GM18870 (cell line): ENCODE results near the gene KIF26A.

Experiments
- ATAC-seq: cut with Tn5 transposase; IDR thresholded peaks from one replicate; pipeline ENCODE4 v1.9.1; 2021; ENCODE audit warnings: moderate library complexity; ENCODE audit not compliant: unreplicated experiment

KIF26A gene

DNA sequence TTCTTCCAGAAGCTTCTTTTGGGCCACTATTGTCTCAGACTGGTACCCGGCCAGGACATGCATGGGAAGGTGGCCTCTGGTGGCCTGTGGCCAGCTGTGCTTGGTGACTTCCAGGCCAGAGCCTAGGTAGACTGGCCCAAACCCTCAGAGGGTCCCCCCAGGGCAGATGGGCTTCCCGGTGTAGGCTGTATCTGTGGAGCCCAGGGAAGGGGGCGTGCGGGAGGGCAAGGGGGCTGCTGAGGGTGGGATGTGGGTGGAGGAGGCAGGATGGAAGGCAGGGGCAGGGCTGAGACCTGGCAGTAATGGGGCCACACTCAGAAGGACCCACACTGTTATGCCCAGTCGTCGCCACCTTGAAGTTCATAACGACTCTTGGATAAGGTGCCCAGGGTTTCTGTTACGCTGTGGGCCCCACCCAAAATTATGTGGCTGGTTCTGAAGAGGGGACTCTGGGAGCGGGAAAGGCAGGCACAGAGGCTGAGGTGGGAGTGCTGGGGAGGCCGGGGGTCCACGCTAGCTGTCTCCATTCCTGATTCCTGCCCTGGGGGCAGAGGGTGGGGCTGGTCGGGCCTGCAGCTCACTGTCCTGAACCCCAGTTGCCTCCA, 52.1 kb downstream of the KIF26A start:
- no peak for ATAC-seq

- ATAC-seq = no peak
These were observed 53.1 kb downstream of the KIF26A start for GRCh38 chr14:104191409-104191997.

DNA sequence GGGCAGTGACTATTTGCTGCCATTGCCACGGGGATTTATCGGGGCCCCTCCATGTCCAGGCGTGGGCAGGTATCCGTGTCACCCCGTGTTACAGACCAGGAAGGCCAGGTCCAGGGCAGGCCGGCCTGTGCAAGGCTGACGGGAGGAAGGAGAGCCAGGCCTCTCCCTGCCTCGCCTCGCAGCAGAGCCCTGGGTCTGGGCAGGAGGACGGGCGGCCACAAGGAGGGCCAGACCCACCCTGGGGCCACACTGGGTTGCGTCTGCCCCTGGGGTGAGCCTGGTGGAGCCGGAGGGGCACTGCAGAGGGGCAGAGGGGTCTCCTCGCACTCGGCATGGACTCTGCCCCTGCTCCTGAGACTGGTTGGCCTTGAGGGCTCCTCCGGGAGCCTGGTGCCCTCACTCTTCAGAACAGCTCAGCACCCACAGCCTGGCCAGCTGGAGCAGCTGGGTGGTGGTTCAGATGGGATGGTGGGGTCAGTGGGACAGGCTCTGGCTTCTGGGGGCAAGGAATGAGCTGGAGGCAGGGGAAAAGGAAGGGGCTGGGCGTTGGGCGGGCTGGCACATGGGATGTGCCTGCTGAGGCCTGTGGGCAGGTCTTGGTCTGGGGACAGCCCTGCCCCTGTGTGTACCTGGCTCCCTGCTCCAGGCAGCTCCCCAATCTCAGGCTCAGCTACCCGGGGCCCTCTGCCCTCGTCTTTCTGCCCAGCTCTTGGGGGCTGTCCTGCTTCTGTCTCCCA, 53.9 kb downstream of the KIF26A start:
- no peak for ATAC-seq

- ATAC-seq = no peak
These were observed 54.5 kb downstream of the KIF26A start for GRCh38 chr14:104192883-104193245.

DNA sequence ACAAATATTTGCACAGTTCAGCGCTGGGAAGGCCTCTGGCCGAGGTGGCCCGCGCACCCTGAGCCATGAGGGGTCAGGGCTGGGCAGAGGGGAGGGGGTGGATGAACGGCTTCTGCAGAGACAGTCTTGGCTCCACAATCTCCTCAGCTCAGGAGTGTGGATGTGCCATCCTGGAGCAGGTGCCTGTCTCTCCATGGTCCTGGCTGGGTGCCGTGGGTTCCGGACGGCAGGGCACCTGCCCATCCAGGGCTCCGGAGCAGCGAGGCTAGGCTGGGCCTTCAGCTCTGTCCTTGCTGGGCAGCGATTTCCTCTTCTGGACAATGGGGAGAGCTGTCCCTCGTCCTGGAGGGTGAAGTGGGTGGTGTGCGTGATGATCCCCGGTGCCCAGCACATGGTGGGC, 55.6 kb downstream of the KIF26A start:
- no peak for ATAC-seq

DNA sequence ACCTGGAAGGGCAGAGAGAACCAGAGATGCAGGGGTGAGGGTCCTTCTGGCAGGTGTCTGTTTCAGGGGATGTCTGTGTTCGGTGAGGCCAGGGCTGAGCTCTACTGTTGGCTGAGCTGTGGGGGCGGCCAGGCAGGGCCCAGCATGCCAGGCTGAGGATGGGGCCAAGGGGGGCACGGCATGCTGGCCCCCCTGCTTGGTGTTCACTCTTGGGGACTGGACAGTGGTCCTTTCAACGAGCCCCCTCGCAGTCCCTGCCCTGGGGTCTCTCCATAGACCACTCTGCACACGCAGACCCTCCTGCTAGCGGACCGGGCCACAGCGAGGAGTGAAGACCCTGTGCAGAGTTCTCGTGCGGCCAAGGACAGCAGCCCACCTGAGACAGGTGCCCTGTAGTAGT, 56.3 kb downstream of the KIF26A start:
- no peak for ATAC-seq

DNA sequence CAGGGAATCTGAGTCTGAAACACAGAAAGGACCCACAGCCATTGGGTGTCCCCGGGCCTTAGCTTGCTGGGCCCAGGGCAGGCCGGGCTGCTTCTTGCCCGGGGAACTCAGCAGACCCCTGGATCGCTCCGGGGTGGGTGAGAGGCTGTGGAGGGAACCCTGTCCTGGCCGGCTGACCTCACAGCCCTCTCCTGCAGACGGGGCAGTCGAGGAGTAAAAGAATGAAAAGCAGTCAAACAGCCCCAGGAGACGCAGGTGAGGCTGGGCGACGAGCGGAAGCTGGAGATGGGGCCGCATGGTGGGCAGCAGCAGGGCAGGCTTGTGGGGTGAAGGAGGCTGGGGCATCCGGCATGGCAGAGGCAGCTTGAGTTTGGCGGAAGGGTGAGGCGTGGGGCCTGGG, 57.0 kb downstream of the KIF26A start:
- ATAC-seq = no peak

DNA sequence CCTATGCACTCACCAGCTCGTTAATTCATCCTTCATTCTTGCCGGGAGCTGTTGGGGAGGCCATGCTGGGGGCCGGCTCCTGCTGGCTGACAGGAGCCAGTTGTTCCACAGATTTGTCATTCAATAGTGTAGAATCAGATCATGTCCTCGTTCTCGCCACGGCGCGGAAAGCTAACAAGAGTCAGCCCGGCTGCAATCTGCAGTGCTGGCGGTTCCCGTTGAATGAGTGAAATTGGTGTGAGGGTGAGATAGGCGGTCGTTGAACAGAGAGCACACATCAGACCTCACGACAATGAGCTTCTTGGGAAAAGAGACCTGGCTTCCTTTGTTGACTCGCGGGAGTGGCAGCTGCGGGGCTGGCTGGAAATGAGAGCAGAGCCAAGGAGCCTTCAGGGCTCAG, 57.5 kb downstream of the KIF26A start:
- ATAC-seq = no peak

DNA sequence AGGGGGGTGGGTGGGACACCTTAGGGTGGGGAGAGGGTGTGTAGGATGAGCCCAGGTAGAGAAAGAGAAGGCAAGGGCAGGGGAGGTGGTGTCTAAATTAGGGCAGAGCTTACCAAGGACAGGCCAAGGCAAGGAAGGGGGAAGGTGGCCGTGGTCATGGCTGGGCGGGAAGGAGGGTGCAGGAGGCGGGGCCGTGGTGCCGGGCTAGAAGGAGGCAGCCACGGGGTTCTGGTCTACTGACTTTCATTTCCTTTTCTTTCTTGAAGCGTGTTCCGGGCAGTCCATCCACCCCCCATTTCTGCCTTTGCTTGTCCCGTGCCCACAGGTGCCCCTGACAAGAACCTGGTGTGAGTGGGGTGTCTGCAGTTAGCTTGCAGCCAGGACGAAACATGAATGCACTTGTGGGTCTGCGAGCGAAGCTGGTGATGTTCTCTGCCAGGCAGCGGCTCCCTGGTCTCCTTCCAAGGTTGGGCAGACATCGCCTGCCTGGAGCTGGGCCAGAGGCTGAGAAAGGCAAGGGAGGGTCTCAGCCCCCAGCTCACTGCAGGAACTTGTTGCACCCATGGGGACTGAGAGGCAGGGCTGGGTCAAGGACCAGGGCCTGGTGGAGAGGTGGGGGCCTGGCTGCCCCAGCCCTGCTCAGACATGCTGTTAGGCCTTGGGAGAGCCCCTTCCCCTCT, 58.2 kb downstream of the KIF26A start:
- no peak for ATAC-seq

GRCh38 chr14:104197449-104198247, 59.3 kb downstream of the KIF26A start:
- ATAC-seq = no peak

DNA sequence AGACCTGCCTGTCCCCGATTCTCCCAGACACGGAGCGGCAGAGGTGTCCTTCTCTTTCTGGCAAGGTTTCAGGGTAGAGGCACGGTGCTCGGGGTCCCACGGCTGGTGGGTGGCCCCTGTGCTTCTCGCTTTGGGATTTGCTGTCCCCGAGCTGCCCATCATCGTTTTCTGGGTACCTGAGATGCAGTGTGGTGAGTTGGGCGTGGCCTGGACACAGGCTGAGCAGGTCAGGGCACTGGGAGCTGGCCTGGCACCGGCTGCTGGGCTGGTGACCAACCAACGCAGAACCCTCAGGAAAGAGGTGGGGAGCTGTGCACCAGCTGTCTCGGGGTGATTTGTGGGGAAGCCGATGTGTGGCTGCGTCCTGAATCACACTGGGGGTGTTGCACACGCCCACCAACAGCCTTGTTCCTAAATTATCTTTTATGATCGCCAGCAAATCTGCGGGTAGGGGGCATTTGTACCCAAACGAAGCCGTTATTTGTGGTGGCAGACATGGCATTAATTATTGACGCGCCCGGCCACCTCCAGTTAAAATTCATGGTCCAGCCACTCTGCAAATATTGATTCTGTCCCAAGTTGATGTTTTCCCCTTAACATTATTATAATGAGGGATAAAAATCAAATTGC, 61.0 kb downstream of the KIF26A start:
- ATAC-seq = no peak

GRCh38 chr14:104200106-104200505, 61.7 kb downstream of the KIF26A start:
- no peak for ATAC-seq

DNA sequence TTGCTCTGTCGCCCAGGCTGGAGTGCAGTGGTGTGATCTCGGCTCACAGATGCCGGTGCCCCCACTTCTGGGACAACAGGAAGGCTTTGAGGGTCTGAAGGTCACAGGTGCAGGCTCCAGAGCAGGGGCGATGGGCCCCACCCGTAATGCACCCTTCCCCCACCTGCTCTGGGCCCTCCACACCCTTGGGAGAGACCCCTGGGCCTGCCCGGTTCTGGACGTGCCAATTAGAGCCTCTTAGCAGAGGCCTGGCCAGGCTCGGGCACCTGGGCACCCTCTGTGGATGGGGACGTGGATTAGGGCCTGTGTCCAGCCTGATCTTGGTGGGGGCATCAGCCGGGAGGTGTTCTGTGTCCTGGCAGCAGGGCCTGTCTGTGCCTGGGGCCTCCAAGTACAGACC, 62.2 kb downstream of the KIF26A start:
- ATAC-seq = no peak

DNA sequence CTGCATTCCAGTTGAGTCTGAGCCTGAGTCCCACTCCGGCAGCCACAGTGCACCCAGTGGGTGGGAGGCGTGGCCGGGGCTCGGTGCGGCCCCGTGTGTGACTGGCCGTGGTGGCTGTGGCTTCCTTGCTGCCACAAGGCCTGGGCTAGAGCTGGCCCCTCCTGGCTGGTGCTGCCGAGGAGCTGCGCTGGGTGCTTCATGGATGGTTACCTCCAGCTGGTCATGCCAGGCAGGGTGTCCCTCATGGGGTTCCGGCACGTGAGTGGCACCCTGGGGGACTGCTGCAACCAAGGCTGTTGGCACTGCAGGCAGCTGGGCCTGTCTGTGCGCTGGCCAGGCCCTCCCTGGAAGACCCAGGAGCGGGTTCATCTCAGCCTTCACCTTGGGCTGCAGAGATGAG, 62.7 kb downstream of the KIF26A start:
- no peak for ATAC-seq

DNA sequence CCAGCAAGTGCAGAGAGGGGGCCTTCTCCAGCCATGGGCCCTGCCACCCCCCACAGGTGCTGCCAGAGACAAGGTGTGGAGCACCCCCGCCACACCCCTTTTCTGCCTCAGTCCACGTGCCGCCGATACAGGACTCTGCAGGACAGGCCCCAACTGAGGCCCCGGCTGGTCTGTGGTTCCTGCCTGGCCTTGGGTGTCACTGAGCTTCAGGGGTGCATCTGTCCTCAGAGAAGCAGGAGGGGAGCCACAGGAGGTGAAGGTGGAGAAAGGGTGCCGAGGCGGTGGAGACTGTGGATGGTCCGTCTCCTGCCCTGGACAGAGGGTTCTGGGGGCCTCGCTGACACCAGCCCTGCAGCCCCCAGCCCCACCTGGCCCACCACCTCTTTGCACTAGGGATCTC, 63.1 kb downstream of the KIF26A start:
- no peak for ATAC-seq

DNA sequence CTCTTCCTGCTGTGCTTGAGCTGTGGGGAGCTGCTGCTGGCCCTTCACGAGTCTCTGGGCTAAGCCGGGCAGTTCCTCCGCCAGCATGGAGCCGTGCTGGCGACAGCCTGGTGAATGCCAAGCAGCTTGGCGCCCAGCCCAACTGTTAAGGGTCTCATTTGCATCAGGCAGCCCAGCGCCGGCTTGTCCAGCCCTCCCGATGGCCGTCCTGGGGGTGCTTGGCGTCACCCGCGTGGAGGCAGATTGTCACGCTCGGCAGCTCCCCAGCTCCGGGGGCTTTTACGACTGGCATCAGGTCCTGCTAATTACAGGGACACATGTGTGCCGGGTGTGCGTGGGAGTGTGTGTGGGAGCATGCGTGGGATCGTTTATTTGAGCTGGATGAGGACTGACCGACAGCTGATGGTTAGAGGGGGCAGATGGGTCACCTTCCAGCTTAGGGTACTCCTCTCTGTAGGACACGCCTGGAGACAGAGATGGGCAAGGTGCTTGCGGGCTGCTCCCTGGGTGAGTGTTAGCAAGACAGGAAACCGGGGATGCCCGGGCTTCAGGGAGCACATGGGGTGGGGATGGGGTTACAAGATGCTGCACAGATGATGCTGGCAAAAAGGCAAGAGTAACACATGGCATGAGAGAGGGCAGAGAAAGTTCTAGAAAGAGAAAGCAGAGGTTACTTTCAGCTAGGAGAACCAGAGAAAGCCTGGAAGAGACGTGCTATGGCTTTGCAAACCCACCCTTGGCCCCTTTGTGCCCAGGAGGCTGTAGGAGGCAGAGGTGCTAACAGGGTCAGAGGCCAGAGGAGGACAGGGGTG, 64.1 kb downstream of the KIF26A start:
- no peak for ATAC-seq

DNA sequence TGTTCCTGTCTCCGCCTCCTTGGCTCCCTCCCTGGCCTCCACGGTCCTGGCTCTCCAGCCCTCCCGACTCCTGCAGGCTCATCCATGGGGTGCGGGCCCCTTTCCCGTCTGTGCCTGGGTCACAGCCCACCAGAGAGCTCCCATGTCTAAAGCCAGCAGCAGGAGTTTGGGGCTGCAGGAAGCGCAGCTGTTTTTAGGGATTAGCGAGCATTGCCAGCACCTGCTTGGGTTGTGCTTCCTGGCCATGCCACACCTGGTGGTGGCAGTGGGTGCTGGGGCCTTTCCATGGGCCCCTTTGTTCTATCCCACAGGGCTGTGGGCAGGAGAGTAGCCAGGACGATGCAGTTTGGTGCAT, 64.7 kb downstream of the KIF26A start:
- no peak for ATAC-seq

DNA sequence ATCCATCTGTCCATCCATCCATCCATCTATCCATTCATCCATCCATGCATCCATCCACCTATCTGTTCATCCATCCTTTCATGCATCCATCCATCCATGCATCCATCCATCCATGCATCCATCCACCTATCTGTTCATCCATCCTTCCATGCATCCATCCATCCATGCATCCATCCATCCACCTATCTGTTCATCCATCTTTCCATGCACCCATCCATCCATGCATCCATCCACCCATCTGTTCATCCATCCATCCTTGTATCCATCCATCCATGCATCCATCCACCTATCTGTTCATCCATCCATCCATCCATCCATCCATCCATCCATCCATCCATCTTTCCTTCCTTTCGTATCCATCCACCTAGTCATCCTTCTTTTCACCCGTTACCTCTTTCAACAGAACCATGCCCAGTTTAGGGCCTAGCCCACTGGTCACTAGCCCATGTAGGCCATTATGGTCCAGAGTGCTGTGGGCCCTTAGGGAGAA, 66.3 kb downstream of the KIF26A start:
- ATAC-seq = no peak

DNA sequence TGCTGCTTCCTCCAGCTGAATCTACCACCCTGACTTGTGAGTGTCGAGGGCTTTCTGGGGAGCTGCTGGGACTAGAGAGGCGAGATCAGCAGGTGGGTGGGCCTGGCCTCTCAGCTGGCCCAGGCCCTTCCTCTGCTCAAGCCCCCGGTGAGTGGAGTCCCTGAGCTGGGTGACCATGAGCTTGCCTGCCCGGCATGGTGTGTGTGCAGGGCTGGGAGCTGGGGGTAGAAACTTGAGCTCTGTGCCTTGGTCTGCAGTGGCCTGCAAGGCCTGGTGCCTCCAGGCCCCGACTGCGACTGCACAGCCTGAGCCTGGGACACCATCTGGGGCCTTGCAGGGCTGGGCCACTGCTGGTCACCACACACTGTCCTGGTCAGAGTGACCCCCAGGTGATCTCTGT, 67.4 kb downstream of the KIF26A start:
- no peak for ATAC-seq
